SK-N-SH treated with all-trans-retinoic acid at 6 μM for 48 hours (cell line): ENCODE data around the gene FBXL17.

ENCODE experiments used
- ARNTL ChIP-seq: fragments of 450-650 bp; formaldehyde crosslinking; IDR thresholded peaks from 2 replicates; pipeline ENCODE4 v1.5.0; 2020; ENCODE audit warnings: low read depth, mild to moderate bottlenecking, moderate library complexity, borderline replicate concordance
- BACH2 ChIP-seq: fragments of 250-450 bp; sonication (Bioruptor Pico); IDR thresholded peaks from 2 replicates; pipeline ENCODE4 v1.9.0; 2021; ENCODE audit warnings: mild to moderate bottlenecking, borderline replicate concordance
- ISL1 ChIP-seq: fragments of 250-450 bp; sonication (Bioruptor Pico); IDR thresholded peaks from 2 replicates; pipeline ENCODE4 v2.1.2; 2022; ENCODE audit warnings: mild to moderate bottlenecking, moderate library complexity
- PATZ1 ChIP-seq: fragments of 250-450 bp; sonication (Bioruptor Pico); IDR thresholded peaks from 2 replicates; pipeline ENCODE4 v1.8.0; 2020; ENCODE audit warnings: mild to moderate bottlenecking, moderate library complexity, borderline replicate concordance
- PPARA ChIP-seq: fragments of 250-450 bp; sonication (Bioruptor Pico); IDR thresholded peaks from 2 replicates; pipeline ENCODE4 v1.5.0; 2020; ENCODE audit warnings: mild to moderate bottlenecking, borderline replicate concordance
- RARB ChIP-seq: fragments of 250-450 bp; sonication (Bioruptor Pico); IDR thresholded peaks from 2 replicates; pipeline ENCODE4 v1.8.0; 2021; ENCODE audit warnings: mild to moderate bottlenecking, moderate library complexity
- TSHZ2 ChIP-seq: fragments of 250-450 bp; sonication (Bioruptor Pico); IDR thresholded peaks from 2 replicates; pipeline ENCODE4 v1.5.0; 2020; ENCODE audit warnings: mild to moderate bottlenecking, moderate library complexity
- ZC3H10 ChIP-seq: fragments of 250-450 bp; sonication (Bioruptor Pico); IDR thresholded peaks from 2 replicates; pipeline ENCODE4 v1.5.1; 2021; ENCODE audit warnings: mild to moderate bottlenecking, moderate library complexity
- ZFP3 ChIP-seq: fragments of 250-450 bp; sonication (Bioruptor Pico); IDR thresholded peaks from 2 replicates; pipeline ENCODE4 v1.5.0; 2020; ENCODE audit warnings: mild to moderate bottlenecking, moderate library complexity
- ZFP30 ChIP-seq: fragments of 450-650 bp; formaldehyde crosslinking; IDR thresholded peaks from 2 replicates; pipeline ENCODE4 v1.5.0; 2022; ENCODE audit warnings: mild to moderate bottlenecking, moderate library complexity
- ZNF565 ChIP-seq: fragments of 450-650 bp; formaldehyde crosslinking; conservative IDR thresholded peaks from 2 replicates; pipeline ENCODE4 v1.5.0; 2020; ENCODE audit warnings: low read depth, mild to moderate bottlenecking, moderate library complexity
- ZNF8 ChIP-seq: fragments of 450-650 bp; formaldehyde crosslinking; IDR thresholded peaks from 2 replicates; pipeline ENCODE4 v1.5.0; 2020; ENCODE audit warnings: mild to moderate bottlenecking, moderate library complexity

- TF ChIP-seq PPARA = no peak
- no peak for TF ChIP-seq ZC3H10 (CRISPR knock-in tag)
- no peak for TF ChIP-seq ZFP30 (CRISPR knock-in tag)
- no peak for TF ChIP-seq PATZ1 (CRISPR knock-in tag)
- TF ChIP-seq ISL1 (CRISPR knock-in tag) = no peak
- TF ChIP-seq BACH2 = no peak
- no peak for TF ChIP-seq ZNF8 (CRISPR knock-in tag)
- TF ChIP-seq ZNF565 (CRISPR knock-in tag) = no peak
- TF ChIP-seq TSHZ2 (CRISPR knock-in tag) = no peak
- no peak for TF ChIP-seq RARB (CRISPR knock-in tag)
- no peak for TF ChIP-seq ZFP3
- no peak for TF ChIP-seq ARNTL
Measured at GRCh38 chr5:108260858-108261170, 121.1 kb downstream of the FBXL17 start.
